HCT116 (cell line): ENCODE results near the gene PWP2. TPM values are rescaled to one million over a fixed set of nuclear protein-coding genes. Genes with fewer than 3 reads are reported as not detected.

ENCODE experiments used
- ATAC-seq: fragments of 200-7000 bp; cut with Tn5 transposase; 2 replicates; pipeline ENCODE4 v1.9.1; 2020; ENCODE audit warnings: mild to moderate bottlenecking, moderate library complexity
- BruUV-seq: library from RNA; stranded (reverse); fragments of 400-500 nt; replicated peaks from 2 replicates; lab custom pipeline; 2021; lab: Mats Ljungman, UMichigan
- CTCF ChIA-PET: fragments of 300-600 bp; sonication (Branson Sonifier 250); formaldehyde crosslinking; loops from one replicate; lab custom pipeline; 2021; ENCODE audit warnings: antibody characterized with exemption; lab: Charles Lee
- POLR2A ChIA-PET: fragments of 300-600, 350-600 bp; sonication (Branson Sonifier 250); formaldehyde crosslinking; loops from one replicate; lab custom pipeline; 2021; ENCODE audit warnings: antibody characterized with exemption; lab: Charles Lee
- RAD21 ChIA-PET, 2 experiments: fragments of 300-600 bp; sonication (Branson Sonifier 250); formaldehyde crosslinking; loops; one replicate each; lab custom pipeline; 2023; ENCODE audit warnings: low total read pairs in 2 of 2; ENCODE audit not compliant: uncharacterized antibody in 2 of 2, unreplicated experiment in 2 of 2, low non-redundant PET in 1 of 2; lab: Charles Lee
- DNase-seq: peaks from one replicate; pipeline ENCODE4 v3.0.0-alpha.2; 2010; ENCODE audit warnings: low read depth, low spot score
- H2AFZ ChIP-seq: fragments of 200-600 bp; shearing (Covaris generic), sonication (generic); 2 replicates; pipeline ENCODE4 v1.6.1; 2017; ENCODE audit warnings: low read depth, mixed run types, mixed read lengths, antibody characterized with exemption, low read length; ENCODE audit not compliant: poor library complexity, severe bottlenecking
- H3K27ac ChIP-seq: 2 replicates; pipeline ENCODE4 v1.5.1; 2012; ENCODE audit warnings: low read depth, low read length
- H3K27me3 ChIP-seq: fragments of 200-600 bp; sonication (generic); 2 replicates; pipeline ENCODE4 v1.6.1; 2016; ENCODE audit warnings: mixed run types, low read length, mixed read lengths; ENCODE audit not compliant: insufficient read depth
- H3K36me3 ChIP-seq, 2 experiments: fragments of 200-500 bp in 1 of 2; fragments of 200-600 bp in 1 of 2; sonication (Bioruptor generic) in 1 of 2; sonication (generic) in 1 of 2; 2 replicates each; pipeline versions ENCODE4 v1.5.1 to v1.6.1; 2014 to 2016; ENCODE audit warnings: low read length in 2 of 2, inconsistent platforms in 1 of 2, mixed read lengths in 1 of 2, mixed run types in 1 of 2; ENCODE audit not compliant: insufficient read depth in 2 of 2, control insufficient read depth in 1 of 2
- H3K4me1 ChIP-seq, 2 experiments: fragments of 200-600 bp in 1 of 2; sonication (generic) in 1 of 2; 2 replicates each; pipeline versions ENCODE4 v1.5.1 to v1.6.1; 2012 to 2017; ENCODE audit warnings: low read length in 2 of 2, inconsistent platforms in 1 of 2, mild to moderate bottlenecking in 1 of 2, mixed read lengths in 1 of 2, mixed run types in 1 of 2, moderate library complexity in 1 of 2; ENCODE audit not compliant: insufficient read depth in 2 of 2, control insufficient read depth in 1 of 2
- H3K4me2 ChIP-seq: fragments of 200-600 bp; sonication (generic); 2 replicates; pipeline ENCODE4 v1.6.1; 2017; ENCODE audit warnings: mixed run types, low read length, mixed read lengths
- H3K4me3 ChIP-seq, 2 experiments: fragments of 200-600 bp in 1 of 2; sonication (generic) in 1 of 2; replicated peaks in 1 of 2; 2 replicates each; pipeline ENCODE4 v1.5.1; 2011 to 2016; ENCODE audit warnings: low read length in 2 of 2, control low read depth in 1 of 2, low read depth in 1 of 2, mild to moderate bottlenecking in 1 of 2, mixed read lengths in 1 of 2, mixed run types in 1 of 2
- H3K79me2 ChIP-seq: fragments of 200-600 bp; sonication (generic); 2 replicates; pipeline ENCODE4 v1.6.1; 2017; ENCODE audit warnings: mild to moderate bottlenecking, mixed run types, low read length, moderate library complexity, mixed read lengths; ENCODE audit not compliant: insufficient read depth
- H3K9ac ChIP-seq: fragments of 200-600 bp; sonication (generic); 2 replicates; pipeline ENCODE4 v1.6.1; 2016; ENCODE audit warnings: low read length, mixed read lengths
- H3K9me2 ChIP-seq: fragments of 200-600 bp; sonication (generic), shearing (Covaris generic); 2 replicates; pipeline ENCODE4 v1.6.1; 2017; ENCODE audit warnings: mixed run types, mild to moderate bottlenecking, moderate library complexity; ENCODE audit not compliant: insufficient read depth
- H3K9me3 ChIP-seq, 2 experiments: fragments of 200-500 bp in 1 of 2; fragments of 200-600 bp in 1 of 2; sonication (Bioruptor generic) in 1 of 2; sonication (generic) in 1 of 2; 2 replicates each; pipeline ENCODE4 v1.6.1; 2014 to 2017; ENCODE audit warnings: low read length in 2 of 2, mixed read lengths in 2 of 2, inconsistent platforms in 1 of 2, low read depth in 1 of 2, mild to moderate bottlenecking in 1 of 2, mixed run types in 1 of 2, moderate library complexity in 1 of 2; ENCODE audit not compliant: control insufficient read depth in 1 of 2, insufficient read depth in 1 of 2
- H4K20me1 ChIP-seq: fragments of 200-600 bp; sonication (generic), shearing (Covaris generic); 2 replicates; pipeline ENCODE4 v1.6.1; 2017; ENCODE audit warnings: mixed run types, mild to moderate bottlenecking, moderate library complexity; ENCODE audit not compliant: insufficient read depth
- CBX3 ChIP-seq: IDR thresholded peaks from 2 replicates; pipeline ENCODE4 v1.6.1; 2012; ENCODE audit warnings: low read depth
- CEBPB ChIP-seq: IDR thresholded peaks from 2 replicates; pipeline ENCODE4 v1.6.1; 2012; ENCODE audit warnings: low read depth
- EGR1 ChIP-seq: IDR thresholded peaks from 2 replicates; pipeline ENCODE4 v1.6.1; 2012; ENCODE audit warnings: low read depth
- EZH2 ChIP-seq: fragments of 200-600 bp; sonication (generic); IDR thresholded peaks from 2 replicates; pipeline ENCODE4 v1.6.1; 2017; ENCODE audit warnings: antibody characterized with exemption, mixed run types
- FOSL1 ChIP-seq: IDR thresholded peaks from 2 replicates; pipeline ENCODE4 v1.6.1; 2012; ENCODE audit warnings: low read depth
- JUND ChIP-seq: IDR thresholded peaks from 2 replicates; pipeline ENCODE4 v1.6.1; 2012
- MAX ChIP-seq: IDR thresholded peaks from 2 replicates; pipeline ENCODE4 v1.6.1; 2012
- POLR2A ChIP-seq: IDR thresholded peaks from 2 replicates; pipeline ENCODE4 v1.7.0; 2011; ENCODE audit warnings: borderline replicate concordance; ENCODE audit not compliant: insufficient read depth, insufficient read length; ENCODE audit errors: extremely low read depth
- POLR2AphosphoS5 ChIP-seq: IDR thresholded peaks from 2 replicates; pipeline ENCODE4 v1.6.1; 2011; ENCODE audit warnings: mild to moderate bottlenecking, low read depth, low read length, moderate library complexity
- REST ChIP-seq: IDR thresholded peaks from 2 replicates; pipeline ENCODE4 v1.6.1; 2012; ENCODE audit warnings: low read depth
- SIN3A ChIP-seq: IDR thresholded peaks from 2 replicates; pipeline ENCODE4 v1.6.1; 2012; ENCODE audit warnings: low read depth
- SP1 ChIP-seq: IDR thresholded peaks from 2 replicates; pipeline ENCODE4 v1.6.1; 2012; ENCODE audit warnings: low read depth
- SRF ChIP-seq: IDR thresholded peaks from 2 replicates; pipeline ENCODE4 v1.6.1; 2012; ENCODE audit warnings: low read depth
- TCF7L2 ChIP-seq: IDR thresholded peaks from 2 replicates; pipeline ENCODE4 v1.7.0; 2011; ENCODE audit warnings: borderline replicate concordance, inconsistent platforms; ENCODE audit not compliant: insufficient read depth, insufficient read length; ENCODE audit errors: extremely low read depth
- YY1 ChIP-seq: IDR thresholded peaks from 2 replicates; pipeline ENCODE4 v1.6.1; 2011; ENCODE audit warnings: low read length, low read depth, moderate library complexity, mild to moderate bottlenecking; ENCODE audit not compliant: insufficient replicate concordance; ENCODE audit errors: extremely low read depth
- ZFX ChIP-seq: fragments of 450-650 bp; IDR thresholded peaks from 2 replicates; pipeline ENCODE4 v1.6.1; 2017
- ZNF274 ChIP-seq: fragments of 200-500 bp; sonication (Bioruptor generic); IDR thresholded peaks from 2 replicates; pipeline ENCODE4 v1.6.1; 2014; ENCODE audit warnings: mild to moderate bottlenecking, low read depth, low read length, inconsistent platforms
- intact Hi-C: fragments of 100-400 bp; cut with micrococcal nuclease; formaldehyde crosslinking; loops from 2 replicates; pipeline ENCODE4 v1.10.0; 2022
- total RNA-seq: library from RNA; stranded (reverse); gene quantifications from one replicate; pipeline ENCODE4 v1.2.1, GENCODE V29; 2021; ENCODE audit not compliant: unreplicated experiment

The PWP2 gene
- total RNA-seq, 1 experiment from 2014 or later, result 43.1 TPM

- no peaks in the 10 kb centered on the region for H3K9me2 ChIP-seq
- peaks cover 20% of the 10 kb centered on the region; the same call in 1 of the 2 replicates for H3K79me2 ChIP-seq
- H3K4me1 ChIP-seq, result peaks cover 4% of the 10 kb centered on the region in 2 experiments; a peak in 2 of 4 replicates
- peaks cover 3 to 11% of the 10 kb centered on the region in 2 experiments; a peak in 2 of 4 replicates for H3K36me3 ChIP-seq
- no peak overlapping the region for H2AFZ ChIP-seq
- H4K20me1 ChIP-seq, result no peaks in the 10 kb centered on the region
- no peak for ATAC-seq
- DNase-seq, result no peak
- no peaks in the 10 kb centered on the region for H3K9me3 ChIP-seq
- no peak overlapping the region for H3K27ac ChIP-seq
- BruUV-seq, result no TSS peak
- TF ChIP-seq YY1 (no peak), EGR1 (no peak), MAX (no peak), CEBPB (no peak), FOSL1 (no peak), JUND (no peak)
- ChIA-PET CTCF (no interaction called here), RAD21 (no interaction called here), POLR2A (no interaction called here)
- H3K27me3 ChIP-seq, result no peaks in the 10 kb centered on the region
- H3K9ac ChIP-seq, result no peak overlapping the region
- H3K4me3 ChIP-seq, result no peak overlapping the region
- intact Hi-C loops, result no loop called here
- no peak overlapping the region for H3K4me2 ChIP-seq
Measured at GRCh38 chr21:44058652-44058964, 48.6 kb upstream of the PWP2 start.

GRCh38 chr21:44058981-44059380 is 48.2 kb upstream of the PWP2 start:
- no peaks in the 10 kb centered on the region for H4K20me1 ChIP-seq
- POLR2A ChIA-PET, result no interaction called here
- peaks cover 17% of the 10 kb centered on the region; the same call in 1 of the 2 replicates for H3K79me2 ChIP-seq
- H3K27me3 ChIP-seq, result no peaks in the 10 kb centered on the region
- CTCF ChIA-PET, result no interaction called here
- no peak overlapping the region for H3K9ac ChIP-seq
- peaks cover 3 to 14% of the 10 kb centered on the region in 2 experiments; a peak in 2 of 4 replicates for H3K36me3 ChIP-seq
- intact Hi-C loops, result no loop called here
- H3K4me3 ChIP-seq, result no peak overlapping the region
- H2AFZ ChIP-seq, result no peak overlapping the region
- no peak for DNase-seq
- TF ChIP-seq JUND (no peak), ZFX (no peak), ZNF274 (no peak), EGR1 (no peak), SRF (no peak), POLR2A (no peak), TCF7L2 (no peak), SIN3A (no peak), POLR2AphosphoS5 (no peak), REST (no peak), SP1 (no peak), CBX3 (no peak), EZH2 (no peak)
- TF ChIP-seq, all 23 proteins: peak for 0
- peaks cover 4% of the 10 kb centered on the region in 2 experiments; a peak in 2 of 4 replicates for H3K4me1 ChIP-seq
- H3K9me3 ChIP-seq, result no peaks in the 10 kb centered on the region
- BruUV-seq, result no TSS peak
- no peak overlapping the region for H3K4me2 ChIP-seq
- ATAC-seq, result no peak
- RAD21 ChIA-PET, result no interaction called here
- no peak overlapping the region for H3K27ac ChIP-seq
- no peaks in the 10 kb centered on the region for H3K9me2 ChIP-seq
